SK-N-SH (cell line): ENCODE data around the gene TRAK1.

Experiments used
- FOSL2 ChIP-seq: IDR thresholded peaks from 2 replicates; pipeline ENCODE4 v1.4.0; 2012; ENCODE audit warnings: low read depth, mild to moderate bottlenecking, moderate library complexity, borderline replicate concordance
- POLR2AphosphoS5 ChIP-seq: IDR thresholded peaks from 2 replicates; pipeline ENCODE4 v1.6.1; 2012; ENCODE audit warnings: low read depth, low read length
- RFX5 ChIP-seq: IDR thresholded peaks from 2 replicates; pipeline ENCODE4 v1.6.1; 2012; ENCODE audit warnings: mild to moderate bottlenecking, improper control_type of control experiment, low read length
- TAF1 ChIP-seq: IDR thresholded peaks from 2 replicates; pipeline ENCODE4 v1.6.1; 2012; ENCODE audit warnings: low read depth, mild to moderate bottlenecking, low read length, moderate library complexity, borderline replicate concordance
- TF ChIP-seq, protein P1 (sequence below): fragments of 200-600 bp; sonication (generic); IDR thresholded peaks from 2 replicates; pipeline ENCODE4 v1.6.1; 2017; ENCODE audit warnings: antibody characterized with exemption, mild to moderate bottlenecking, moderate library complexity
- TF ChIP-seq, protein P2 (sequence below): IDR thresholded peaks from 2 replicates; pipeline ENCODE4 v1.6.1; 2012; ENCODE audit warnings: mild to moderate bottlenecking, low read depth, low read length, moderate library complexity

DNA sequence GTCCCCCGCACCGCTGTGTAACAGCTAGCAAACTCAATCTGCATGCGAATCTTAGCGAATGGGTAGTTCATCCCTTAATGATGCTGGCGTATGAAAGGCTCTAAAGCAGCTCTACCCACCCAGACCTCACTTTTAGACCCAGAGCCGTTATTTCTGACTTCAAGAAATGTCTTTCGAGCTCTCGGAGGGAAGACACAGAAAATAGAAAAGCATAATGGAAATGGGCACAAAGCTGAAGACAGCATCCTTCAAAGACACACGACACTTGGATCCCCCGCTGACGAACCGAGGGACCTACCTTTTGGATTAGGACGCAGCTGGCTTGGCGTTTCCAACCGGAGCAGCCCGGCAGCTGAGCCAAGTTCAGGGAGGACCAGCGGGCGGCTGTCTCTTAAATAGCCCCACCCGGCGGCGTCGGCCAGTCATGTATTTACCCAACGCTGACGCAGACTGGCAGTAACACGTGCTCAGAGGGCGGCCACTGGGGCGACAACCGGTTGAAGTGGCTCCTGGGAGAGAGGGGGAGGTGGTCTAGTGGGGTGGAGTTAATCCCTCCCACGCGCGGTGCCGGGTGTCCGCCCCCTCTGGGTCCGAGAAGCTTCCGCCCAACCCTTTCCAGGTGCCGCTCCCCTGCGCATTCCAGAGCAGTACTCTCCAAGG, 173.4 kb downstream of the TRAK1 start:
- TF ChIP-seq RFX5 = no peak
- no peak for TF ChIP-seq POLR2AphosphoS5
- no peak for TF ChIP-seq TAF1
- TF ChIP-seq, protein P1, sequence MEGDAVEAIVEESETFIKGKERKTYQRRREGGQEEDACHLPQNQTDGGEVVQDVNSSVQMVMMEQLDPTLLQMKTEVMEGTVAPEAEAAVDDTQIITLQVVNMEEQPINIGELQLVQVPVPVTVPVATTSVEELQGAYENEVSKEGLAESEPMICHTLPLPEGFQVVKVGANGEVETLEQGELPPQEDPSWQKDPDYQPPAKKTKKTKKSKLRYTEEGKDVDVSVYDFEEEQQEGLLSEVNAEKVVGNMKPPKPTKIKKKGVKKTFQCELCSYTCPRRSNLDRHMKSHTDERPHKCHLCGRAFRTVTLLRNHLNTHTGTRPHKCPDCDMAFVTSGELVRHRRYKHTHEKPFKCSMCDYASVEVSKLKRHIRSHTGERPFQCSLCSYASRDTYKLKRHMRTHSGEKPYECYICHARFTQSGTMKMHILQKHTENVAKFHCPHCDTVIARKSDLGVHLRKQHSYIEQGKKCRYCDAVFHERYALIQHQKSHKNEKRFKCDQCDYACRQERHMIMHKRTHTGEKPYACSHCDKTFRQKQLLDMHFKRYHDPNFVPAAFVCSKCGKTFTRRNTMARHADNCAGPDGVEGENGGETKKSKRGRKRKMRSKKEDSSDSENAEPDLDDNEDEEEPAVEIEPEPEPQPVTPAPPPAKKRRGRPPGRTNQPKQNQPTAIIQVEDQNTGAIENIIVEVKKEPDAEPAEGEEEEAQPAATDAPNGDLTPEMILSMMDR = no peak
- no peak for TF ChIP-seq FOSL2
- TF ChIP-seq, protein P2, sequence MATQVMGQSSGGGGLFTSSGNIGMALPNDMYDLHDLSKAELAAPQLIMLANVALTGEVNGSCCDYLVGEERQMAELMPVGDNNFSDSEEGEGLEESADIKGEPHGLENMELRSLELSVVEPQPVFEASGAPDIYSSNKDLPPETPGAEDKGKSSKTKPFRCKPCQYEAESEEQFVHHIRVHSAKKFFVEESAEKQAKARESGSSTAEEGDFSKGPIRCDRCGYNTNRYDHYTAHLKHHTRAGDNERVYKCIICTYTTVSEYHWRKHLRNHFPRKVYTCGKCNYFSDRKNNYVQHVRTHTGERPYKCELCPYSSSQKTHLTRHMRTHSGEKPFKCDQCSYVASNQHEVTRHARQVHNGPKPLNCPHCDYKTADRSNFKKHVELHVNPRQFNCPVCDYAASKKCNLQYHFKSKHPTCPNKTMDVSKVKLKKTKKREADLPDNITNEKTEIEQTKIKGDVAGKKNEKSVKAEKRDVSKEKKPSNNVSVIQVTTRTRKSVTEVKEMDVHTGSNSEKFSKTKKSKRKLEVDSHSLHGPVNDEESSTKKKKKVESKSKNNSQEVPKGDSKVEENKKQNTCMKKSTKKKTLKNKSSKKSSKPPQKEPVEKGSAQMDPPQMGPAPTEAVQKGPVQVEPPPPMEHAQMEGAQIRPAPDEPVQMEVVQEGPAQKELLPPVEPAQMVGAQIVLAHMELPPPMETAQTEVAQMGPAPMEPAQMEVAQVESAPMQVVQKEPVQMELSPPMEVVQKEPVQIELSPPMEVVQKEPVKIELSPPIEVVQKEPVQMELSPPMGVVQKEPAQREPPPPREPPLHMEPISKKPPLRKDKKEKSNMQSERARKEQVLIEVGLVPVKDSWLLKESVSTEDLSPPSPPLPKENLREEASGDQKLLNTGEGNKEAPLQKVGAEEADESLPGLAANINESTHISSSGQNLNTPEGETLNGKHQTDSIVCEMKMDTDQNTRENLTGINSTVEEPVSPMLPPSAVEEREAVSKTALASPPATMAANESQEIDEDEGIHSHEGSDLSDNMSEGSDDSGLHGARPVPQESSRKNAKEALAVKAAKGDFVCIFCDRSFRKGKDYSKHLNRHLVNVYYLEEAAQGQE = no peak
